Left renal pelvis (tissue), 4 donors: ENCODE data around the gene EGFL8. TPM values are rescaled to one million over a fixed set of nuclear protein-coding genes. Genes with fewer than 3 reads are reported as not detected.
"Not testable (repeated sequence)": the region's sequence is repeated elsewhere in the genome, so short reads cannot be mapped to it uniquely, and the experiment has no call there.

Source experiments
- DNase-seq, 4 donors: peaks; one replicate each; pipeline ENCODE4 v3.0.0-alpha.2; 2013; ENCODE audit warnings: low read depth in 4 of 4, low spot score in 3 of 4
- polyA plus RNA-seq, 4 donors: library from polyadenylated mRNA; unstranded; fragments of 120-200 nt; gene quantifications; one replicate each; pipeline ENCODE4 v1.2.1, GENCODE V29; 2013; ENCODE audit not compliant: insufficient read length in 4 of 4

The EGFL8 gene
- polyA plus RNA-seq, 4 donors: 21.2 to 45.5 (median 26.6) TPM

DNA sequence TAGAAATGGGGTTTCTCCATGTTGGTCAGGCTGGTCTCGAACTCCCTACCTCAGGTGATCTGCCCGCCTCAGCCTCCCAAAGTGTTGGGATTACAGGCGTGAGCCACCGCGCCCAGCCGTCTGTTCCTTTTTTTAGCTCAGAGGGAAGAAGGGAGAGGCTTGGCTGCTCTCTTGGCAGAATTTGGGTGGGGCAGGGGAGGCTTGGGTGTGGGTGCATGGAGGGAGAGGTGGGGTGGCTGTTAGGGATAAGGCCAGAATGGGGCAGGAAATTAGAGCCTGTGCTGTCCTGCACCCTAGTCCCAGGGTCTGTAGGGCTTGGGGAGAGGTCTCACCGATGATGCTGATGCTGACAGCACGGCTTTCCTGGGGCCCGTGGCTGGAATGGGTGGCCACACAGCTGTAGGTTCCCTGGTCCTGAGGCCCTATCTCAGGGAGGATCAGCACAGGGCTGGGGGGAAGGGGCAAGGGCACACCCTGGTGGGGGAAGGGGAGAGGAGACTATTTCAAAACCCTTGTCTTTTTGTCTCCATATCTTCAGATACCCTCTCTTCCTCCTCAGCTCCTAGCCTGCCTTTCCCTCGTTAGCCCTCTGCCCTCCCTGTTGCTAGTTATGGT is 17.6 kb downstream of the EGFL8 start:
- no peak for DNase-seq

DNA sequence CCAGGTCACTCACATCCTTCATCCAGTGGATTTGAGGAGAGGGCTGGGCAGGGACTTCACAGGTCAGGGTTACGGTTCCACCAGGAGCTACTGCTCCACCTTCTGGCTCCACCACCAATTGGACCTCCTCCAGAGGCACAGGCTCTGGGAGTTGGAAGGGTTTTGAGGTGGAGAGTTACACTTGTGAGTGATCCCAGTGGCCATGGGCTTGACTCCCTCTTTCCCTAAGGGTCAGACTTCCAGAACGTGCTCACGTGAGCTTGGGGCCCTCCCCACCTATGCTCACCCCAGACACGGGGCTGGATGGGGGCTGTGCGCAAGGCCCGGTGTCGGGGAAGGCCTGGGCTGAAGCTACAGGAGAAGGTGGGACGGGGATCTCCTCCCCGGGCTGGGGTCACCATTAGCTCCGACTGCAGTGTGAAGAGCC is 18.2 kb downstream of the EGFL8 start:
- DNase-seq: no peak

DNA sequence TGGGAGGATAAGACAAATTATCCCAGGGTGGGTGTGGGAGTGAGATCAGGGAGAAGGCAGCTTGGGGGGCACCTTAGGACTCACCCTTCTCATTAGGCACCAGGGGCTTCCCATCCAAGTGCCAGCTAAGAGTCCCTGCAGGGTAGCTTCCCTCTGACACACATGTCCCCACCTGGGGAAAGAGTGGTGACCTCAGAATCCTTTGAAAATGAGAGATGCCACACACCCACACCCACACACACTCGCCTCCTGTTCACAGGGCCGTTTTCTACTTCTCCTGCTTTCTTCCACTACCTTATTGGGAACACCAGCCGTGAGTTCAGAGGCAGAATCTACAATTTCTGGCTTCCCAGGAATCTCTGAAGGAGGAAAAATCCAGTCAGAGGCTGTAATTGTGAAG is 18.6 kb downstream of the EGFL8 start:
- no peak for DNase-seq

DNA sequence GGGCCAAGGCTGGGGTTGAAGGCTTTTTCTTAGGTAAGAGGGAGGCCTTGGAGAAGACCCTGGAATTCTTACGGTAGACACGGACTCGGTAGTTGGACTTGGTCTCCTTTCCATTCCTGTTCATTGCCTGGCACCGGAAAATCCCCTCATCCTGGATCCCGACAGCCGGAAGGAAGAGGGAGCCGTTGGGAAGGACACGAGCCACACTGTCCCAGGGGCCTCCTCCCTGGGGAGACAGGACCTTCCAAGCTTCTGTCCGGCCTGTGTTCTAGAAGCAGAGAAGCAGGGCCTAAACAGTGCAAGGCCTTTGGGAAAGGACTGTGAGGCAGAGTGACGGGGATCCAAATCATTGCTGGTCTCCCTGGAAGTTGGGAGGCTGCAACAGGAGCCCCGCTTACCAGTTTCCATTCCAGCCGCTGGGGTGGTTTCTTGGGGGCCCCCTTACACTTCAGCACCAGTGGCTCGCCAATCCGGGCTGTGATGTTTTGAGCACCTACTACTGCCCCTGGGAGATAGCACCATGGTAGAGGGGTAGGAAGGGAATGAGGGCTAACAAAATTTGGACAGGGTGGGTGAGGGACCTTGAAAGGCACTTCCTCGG is 19.2 kb downstream of the EGFL8 start:
- DNase-seq: no peak

DNA sequence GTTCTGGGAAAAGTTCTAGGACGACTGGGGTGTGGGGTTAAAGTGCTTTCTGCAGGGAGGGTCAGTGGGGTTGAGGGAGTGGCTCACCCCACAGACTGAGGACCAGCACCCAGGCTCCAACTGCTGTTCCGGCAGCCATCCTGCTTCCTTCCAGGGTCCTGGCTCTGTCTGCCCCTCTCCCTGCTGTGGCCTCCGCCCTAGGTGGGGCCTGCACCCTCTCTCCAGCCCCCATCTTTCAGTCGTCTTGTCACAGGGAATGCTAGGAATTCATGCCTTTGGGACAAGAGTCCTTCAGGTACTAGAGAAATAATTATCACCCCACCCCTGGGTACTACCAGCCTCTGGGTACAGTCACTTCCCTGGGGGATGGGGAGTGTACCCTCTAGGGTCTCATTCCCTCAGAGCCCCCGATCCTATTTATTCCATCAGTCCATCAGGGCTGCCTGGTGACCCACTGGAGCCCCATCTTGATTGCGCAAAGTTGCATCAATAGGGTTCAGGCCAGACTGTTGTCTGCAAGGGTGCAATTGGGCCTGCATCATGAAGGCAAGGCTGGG is 19.8 kb downstream of the EGFL8 start, which contains the start of gene AGER:
Gene AGER (minus strand): TSS at position 170 of the 557 bp plus-strand sequence. CDS start 31 bp downstream, at position 139.
- DNase-seq: no peak

DNA sequence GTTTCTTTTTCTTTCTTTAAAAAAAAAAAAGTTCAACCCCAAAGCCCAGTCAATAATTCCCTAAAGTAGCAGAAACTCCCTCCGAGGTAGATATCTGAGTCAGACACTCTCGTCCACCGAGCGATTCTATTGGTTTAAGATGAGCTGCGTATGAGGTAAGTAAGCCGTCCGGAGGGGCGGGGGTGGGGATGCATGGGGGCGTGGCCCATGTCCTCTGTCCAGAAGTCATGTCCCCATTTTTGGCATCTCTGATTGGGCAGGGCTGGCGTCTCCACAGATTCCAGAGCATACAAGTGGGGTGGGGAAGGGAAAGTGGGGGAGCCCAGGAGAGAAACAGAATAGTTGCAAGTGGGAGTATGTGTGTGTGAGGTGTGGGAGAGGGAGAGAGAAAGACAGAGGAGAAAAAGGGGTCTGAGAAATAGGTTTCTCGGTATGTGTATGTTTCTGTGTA is 21.3 kb downstream of the EGFL8 start:
- DNase-seq: not testable (repeated sequence)

DNA sequence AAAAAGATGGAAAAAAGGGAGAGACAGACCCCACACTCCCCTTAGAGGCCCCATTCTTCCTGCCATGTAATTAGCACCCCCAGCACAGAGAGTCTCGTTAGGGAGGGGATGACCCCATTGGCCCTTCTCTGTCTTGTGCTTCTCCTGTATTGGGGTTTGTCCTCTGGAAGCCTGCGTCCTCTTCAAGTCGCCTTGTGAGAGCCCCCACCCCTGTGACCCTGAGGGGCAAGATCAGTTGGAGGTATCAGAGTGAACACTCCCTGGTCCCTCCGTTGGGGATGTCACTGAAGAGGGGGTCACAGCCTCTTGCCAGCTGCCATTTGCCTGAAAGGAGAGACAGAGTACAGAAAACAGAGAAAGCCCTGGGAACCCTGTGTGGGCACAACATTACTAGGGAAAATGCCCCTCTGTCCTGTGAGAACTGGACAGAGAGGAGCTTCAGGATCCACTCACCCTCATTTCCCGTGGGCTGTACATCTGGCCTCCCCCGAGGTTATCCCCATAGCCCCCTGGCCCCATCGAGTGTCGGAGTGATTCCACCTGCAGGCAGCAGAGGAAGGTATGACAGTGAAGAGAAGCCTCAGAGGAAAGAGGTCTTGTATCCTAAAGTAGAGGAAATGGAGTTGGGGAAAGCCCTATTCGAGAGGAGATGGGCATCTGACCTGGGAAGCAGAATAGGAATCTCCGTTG is 21.9 kb downstream of the EGFL8 start:
- DNase-seq: not testable (repeated sequence)

DNA sequence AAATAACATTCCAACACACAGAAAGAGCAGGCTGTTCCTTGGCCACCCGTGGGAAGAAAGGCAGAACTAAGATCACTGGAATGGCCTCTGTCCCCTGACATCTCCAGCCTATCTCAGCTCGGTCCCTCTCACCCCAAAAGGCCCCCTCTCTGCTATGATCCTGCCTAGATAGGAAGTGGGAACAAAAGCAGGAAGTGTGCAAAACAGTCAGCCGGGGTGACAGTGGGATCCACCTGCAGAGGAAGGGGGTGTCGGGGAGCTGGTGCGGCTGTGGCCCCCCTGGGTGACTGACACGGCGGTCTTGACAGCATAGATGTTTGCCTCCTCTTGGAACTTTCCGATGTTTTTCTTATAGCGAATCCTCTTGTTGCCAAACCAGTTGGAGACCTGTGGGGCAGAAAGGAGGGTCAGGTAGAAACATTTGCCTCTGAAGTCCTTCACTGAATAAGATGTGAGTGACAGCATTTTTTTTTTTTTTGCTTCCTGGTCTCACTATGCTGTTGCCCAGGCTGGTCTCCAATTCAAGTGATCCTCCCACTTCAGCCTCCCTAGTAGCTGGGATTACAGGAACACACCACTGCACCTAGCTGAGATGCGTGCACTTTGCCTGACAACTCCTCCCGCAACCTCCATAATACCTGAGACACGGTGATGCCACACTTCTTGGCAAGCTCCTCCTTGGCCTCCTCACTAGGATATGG is 22.8 kb downstream of the EGFL8 start:
- DNase-seq: no peak

DNA sequence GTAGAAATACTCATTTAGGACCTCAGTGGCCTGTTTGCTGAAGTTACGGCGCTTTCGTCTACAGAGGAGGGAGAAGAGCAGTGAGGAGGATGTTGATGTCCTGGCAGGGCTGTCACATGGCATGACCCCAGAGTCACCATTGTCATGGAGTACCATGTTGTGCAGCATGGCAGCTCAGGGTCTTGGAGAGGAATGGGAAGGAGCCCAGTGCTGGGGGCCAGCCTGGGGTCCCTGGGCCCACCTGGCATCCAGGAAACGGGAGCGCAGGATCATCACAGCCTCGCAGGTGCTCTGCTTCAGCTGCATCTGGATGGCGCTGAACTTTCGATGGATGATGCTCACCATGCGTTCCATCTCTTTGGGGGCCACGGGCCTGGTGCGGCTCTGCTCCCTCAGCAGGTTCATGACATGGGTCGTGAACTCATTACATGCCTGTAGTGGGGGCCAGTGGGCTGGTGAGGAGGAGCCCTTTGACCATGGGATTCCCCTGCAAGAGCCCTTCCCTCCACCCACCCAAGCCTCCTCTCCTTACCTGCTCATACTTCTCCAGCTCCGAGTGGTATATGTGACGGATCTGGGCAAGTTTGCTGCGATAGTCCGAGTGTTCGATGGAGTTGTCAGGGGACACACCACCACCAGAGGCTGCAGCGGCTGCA is 23.5 kb downstream of the EGFL8 start:
- DNase-seq: not testable (repeated sequence)

DNA sequence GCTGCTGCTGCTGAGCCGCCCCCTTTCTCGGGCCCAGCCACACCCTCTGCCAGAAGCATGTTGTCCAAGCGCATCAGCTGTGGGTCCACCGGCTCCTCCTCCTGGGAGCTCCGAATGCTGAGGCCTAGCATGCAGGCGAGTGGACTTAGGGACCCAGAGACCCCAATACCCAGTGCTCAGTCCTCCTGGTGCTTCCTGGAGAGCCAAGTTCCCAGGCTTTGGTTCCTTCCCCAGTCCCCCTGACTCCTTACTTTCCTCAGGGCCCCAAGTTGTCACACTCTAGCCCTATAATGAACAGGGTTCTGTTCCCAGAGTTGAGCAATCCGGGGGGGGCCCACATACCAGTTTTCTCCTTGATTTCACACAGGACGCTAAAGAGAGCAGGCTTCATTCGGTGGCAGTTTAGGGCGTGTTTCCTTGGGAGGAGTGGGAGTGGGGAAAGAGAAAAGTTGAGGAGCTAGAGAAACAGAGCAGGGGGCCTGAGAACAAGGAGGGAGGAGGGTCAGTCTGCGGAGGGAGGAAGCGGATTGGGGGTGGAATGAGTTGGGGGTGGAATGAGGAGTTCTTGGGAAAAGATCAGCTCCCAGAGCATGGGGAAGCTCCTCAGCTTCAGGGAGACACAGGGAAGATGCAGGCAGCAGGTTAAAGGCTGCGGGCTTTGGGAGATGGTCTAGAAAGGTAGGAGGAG is 24.1 kb downstream of the EGFL8 start:
- no peak for DNase-seq

DNA sequence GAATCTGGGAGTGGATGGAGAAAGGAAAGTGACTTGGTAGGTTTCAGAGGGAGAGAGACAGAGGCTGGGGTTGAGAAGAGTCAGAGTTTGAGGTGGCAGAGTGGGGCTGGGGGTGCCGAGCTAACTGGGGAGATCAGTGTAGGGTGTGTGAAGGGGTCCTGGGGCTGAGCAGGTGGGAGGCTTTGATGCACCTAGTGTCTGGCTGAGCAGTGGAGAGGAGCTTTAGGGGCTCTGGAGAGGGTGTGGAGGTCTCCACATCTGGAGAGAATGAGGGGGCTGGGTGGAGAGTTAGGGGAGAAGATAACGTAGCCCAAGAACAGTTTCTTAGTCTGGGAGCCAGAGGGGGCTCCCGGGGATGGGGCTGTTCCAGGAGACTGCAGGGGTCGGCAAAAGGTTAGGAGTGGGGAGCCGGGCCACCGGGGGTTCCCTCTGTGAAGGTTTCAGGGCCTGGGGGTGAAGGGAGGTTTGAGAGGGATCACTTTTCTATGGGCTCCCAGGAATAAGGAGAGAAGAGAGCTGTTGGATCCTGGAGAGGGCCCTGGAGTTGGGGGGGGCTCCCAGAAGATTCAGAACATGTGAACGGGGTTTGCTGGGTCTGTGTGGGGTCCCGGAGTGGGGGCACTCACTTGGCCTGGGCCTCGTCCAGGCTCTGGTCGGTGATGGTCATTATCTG is 24.8 kb downstream of the EGFL8 start:
- no peak for DNase-seq

DNA sequence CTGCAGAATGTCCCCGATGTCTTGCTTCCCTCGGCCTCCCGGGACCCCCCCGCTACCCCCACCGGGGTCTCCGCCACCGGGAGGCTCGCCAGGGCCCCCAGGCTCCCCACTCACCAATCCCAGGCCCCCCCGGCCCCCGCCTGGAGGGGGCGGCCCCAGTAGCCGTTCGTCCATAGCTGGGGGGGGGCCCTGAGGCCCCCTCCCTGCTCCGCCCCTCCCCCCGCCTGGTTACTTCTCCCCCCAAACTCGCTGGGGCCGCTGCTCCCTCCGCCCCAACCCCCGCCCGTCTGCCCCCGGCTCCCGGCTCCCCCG is 25.3 kb downstream of the EGFL8 start:
- no peak for DNase-seq

DNA sequence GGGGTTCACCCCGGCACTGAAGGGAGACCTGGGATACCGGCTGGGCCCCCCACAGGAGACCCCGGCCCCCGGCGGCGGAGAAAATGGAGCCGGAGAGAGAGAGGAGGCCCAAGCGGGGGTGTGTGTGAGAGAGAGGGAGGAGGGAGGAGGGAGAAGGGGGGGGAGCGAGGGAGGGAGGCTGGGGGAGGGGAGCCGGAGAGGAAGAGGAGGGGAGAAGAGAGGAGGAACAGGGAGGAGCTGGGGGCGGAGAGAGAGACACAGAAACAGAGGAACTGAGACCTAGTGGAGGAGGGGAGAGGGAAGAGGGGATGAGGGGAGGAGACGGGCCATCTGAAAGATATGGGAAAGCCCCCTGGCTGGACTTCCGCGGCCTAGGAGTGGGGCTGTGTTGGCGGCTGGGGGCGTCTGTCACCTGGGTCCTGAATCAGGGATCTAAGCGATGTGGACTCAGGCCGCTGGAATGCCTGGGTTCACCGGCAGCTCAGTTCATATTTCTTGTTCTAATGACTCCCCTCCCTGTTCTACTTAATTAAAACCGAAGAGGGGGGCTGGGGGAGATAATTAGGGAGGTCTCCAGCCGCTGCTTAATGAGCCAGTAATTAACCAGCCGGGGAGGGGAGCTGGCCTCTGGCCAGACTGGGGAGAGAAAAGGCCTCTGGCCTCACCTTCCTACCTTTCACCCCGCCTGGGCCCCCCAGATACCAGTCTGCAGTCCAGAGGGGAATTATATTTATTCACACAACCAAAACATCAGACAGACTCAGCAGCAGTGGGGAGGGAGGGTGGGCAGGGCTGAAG is 25.9 kb downstream of the EGFL8 start, which contains the start of gene PBX2:
Gene PBX2 (minus strand): TSS at position 149 of the 798 bp plus-strand sequence. CDS start 287 bp downstream, outside the sequence.
- DNase-seq: peak; percentile 87 to 93 (median 91)

DNA sequence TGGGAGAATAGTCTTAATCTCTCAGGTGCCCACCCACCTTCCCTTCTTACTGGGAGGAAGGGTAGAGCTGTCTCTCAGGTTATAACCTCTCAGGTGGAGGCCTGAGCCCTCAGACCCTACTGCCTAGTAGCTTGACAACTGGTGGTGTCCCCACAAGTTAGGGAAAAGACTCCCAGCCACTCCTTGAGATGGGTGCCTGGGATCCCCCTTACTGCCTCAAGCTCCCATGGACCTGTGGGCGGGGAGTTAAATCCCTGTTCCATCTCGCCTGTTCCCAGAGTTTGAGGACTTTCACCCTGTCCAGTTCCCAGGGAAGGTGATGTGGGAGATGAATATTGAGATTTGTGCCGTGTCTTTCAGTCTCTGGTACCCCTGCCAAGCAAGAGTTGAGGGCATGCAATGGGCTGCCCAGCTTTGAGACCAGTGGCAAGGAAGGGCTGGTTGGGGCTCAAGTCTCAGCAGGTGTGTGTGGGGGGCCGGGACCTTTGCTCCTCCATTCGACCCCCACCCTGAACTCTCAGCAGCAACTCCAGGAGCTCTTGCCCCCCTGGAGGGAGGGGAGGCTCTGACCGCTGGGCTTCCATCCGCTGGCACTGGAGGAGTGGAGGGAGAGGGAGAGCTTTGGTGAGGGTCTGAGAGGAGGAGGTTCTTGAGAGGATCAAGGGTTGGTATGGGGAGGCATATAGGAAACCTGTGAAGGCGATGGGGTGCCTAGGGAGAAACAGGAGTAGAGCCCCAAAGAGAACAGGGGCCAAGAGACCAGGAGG is 26.7 kb downstream of the EGFL8 start:
- DNase-seq: no peak

DNA sequence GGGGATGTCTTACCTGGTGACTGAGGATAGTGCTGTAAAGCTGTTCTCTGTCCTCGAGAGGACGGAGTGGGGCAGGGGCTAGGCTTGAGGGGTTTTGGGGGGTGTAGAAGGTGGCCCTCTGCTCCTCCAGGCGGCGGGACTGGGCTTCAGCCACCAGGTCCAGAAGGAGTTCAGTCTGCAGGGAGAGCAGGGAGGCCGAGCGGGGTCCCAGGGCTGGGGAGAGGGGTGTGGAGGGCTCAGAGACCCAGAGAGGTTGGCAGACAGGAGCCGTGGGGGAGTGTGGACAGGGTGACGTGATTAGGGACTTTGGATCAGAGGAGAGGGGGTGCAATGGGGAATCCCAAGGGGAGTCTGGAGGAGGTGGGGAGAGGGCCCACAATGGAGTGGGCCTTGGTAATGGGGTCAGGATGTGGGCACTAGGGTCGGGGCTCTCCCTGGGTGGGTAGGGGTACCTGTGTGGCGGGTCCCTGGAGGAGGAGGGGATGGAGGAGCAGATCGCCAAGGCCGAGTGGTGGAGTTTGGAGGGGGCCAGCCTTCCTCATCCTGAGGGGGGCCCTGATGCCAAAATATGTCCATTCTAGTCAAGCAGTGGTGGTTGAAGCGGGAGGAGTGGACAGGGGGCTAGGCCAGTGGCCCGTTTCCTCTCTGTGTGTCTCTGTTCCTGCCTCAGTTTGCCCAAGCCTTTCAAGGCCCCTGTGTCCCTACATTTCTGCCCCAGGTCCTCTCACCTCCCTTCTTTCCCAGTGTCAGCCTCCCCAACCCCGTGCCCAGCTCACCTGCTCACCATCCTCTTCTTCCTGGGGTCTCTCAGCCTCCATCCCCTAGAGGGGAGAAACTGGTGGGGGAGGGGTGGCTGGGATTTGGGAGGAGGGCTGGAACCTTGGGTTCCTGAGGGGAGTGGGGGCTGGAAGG is 27.6 kb downstream of the EGFL8 start:
- DNase-seq: no peak

DNA sequence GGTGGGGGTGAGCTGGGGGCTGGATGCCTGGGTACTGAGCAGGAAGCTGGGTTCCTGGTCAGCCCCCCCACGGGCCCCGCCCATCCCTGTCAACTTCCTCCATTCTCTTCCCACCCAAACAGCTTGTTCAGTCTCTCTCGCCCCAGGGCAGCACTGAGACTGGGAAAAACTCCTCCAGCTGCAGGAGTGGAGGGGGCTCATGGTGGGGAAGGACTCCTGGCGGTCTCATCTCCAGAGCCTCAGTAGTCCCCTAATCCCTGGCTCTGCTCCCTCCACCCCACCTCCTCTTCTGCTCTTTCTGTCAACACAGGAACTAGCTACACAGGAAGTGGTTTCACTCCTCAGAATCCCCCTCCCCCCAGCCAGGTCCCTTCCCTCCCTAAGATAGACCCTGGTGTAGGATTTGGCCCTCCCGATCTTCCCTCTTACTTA is 28.2 kb downstream of the EGFL8 start, which contains the start of gene GPSM3:
Gene GPSM3 (minus strand): TSS at position 36 of the 432 bp plus-strand sequence. CDS start 130 bp downstream, outside the sequence.
- no peak for DNase-seq
